ENCODE results near the gene TRIM68. TPM values are rescaled to one million over a fixed set of nuclear protein-coding genes. Genes with fewer than 3 reads are reported as not detected.

TRIM68 gene
- total RNA-seq, 6 donors from 2014 or later, result 8.7 to 21.6 (median 13.1) TPM

DNA sequence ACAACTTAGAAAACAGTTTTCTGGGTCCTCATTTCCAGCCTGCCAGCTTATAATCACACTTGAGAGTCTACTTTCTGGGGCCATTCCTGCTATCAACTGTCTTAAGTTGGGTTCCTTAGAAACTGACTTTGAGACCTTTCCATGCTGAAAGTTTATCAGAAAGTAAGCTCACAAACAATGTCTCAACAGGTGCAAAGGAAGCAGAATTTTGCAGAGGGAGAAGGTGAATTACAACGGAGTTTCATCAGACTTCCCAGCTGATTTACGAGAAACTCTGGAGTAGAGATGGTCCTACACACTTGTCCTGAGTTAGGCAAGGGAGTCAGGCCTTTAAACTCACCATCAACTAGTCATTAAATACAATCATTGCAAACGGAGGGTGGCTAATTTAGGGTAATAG lies 31.2 kb downstream of the TRIM68 start:
- Histone ChIP-seq H3K27me3 (no peaks in the 10 kb centered on the region), H3K9me3 (no peaks in the 10 kb centered on the region), H3K36me3 (no peaks in the 10 kb centered on the region), H3K4me1 (no peaks in the 10 kb centered on the region), H3K4me3 (no peak overlapping the region), H3K27ac (no peak overlapping the region)
- 61 to 78% methylated on average over 3 of the region's 3 CpGs for WGBS, 2 donors
- TF ChIP-seq POLR2AphosphoS5 (IDR thresholded peaks at IDR 0.05) (no peak), EP300 (IDR thresholded peaks at IDR 0.05) (no peak), POLR2A (IDR thresholded peaks at IDR 0.05) (no peak)
- TF ChIP-seq, protein P1, sequence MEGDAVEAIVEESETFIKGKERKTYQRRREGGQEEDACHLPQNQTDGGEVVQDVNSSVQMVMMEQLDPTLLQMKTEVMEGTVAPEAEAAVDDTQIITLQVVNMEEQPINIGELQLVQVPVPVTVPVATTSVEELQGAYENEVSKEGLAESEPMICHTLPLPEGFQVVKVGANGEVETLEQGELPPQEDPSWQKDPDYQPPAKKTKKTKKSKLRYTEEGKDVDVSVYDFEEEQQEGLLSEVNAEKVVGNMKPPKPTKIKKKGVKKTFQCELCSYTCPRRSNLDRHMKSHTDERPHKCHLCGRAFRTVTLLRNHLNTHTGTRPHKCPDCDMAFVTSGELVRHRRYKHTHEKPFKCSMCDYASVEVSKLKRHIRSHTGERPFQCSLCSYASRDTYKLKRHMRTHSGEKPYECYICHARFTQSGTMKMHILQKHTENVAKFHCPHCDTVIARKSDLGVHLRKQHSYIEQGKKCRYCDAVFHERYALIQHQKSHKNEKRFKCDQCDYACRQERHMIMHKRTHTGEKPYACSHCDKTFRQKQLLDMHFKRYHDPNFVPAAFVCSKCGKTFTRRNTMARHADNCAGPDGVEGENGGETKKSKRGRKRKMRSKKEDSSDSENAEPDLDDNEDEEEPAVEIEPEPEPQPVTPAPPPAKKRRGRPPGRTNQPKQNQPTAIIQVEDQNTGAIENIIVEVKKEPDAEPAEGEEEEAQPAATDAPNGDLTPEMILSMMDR (IDR thresholded peaks at IDR 0.05), result no peak
- ATAC-seq (ENCODE audit: low FRiP score in 2 of 2) (no peak), DNase-seq (no peak)

- ATAC-seq (ENCODE audit: low FRiP score in 2 of 2) (no peak), DNase-seq (peak in 1 of 2 donors; percentile 35)
- no peak for TF ChIP-seq POLR2A (IDR thresholded peaks at IDR 0.05)
- no peak for TF ChIP-seq EP300 (IDR thresholded peaks at IDR 0.05)
- no peak for TF ChIP-seq POLR2AphosphoS5 (IDR thresholded peaks at IDR 0.05)
- TF ChIP-seq, protein P1 (IDR thresholded peaks at IDR 0.05), result no peak
- 91% methylated on average over 18 of the region's 18 CpGs for WGBS, 2 donors
- Histone ChIP-seq H3K4me3 (no peak overlapping the region), H3K4me1 (no peaks in the 10 kb centered on the region), H3K36me3 (no peaks in the 10 kb centered on the region), H3K27me3 (no peaks in the 10 kb centered on the region), H3K27ac (no peak overlapping the region), H3K9me3 (peaks cover 0 to under 1% (median 0%) of the 10 kb centered on the region in 4 donors)
Observed at GRCh38 chr11:4569075-4569474, 39.0 kb downstream of the TRIM68 start.

DNA sequence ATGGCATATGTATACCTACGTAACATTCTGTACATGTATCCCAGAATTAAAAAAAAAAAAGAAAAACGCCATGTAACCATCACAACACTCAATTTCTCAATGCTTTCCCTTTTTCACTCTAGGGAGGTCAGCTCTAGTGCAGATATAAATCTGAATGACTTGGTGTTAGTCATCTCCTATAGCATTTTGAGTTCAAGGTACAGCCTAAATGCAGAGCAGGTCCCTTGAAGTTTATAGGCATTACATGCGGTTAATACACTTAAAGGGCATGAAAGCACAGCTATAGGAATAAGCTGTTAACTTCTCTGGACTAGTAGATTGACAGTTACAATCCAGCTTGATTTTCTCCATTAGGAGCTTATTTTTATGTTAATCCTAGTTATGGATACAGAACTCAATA lies 42.7 kb downstream of the TRIM68 start:
- WGBS, 2 donors, result 91 to 94% methylated on average over 3 of the region's 3 CpGs
- ATAC-seq (ENCODE audit: low FRiP score in 2 of 2) (no peak), DNase-seq (no peak)
- H3K4me3 ChIP-seq, result no peak overlapping the region
- peaks cover 0 to 4% (median 0%) of the 10 kb centered on the region in 4 donors for H3K9me3 ChIP-seq
- TF ChIP-seq POLR2A (IDR thresholded peaks at IDR 0.05) (no peak), POLR2AphosphoS5 (IDR thresholded peaks at IDR 0.05) (no peak), EP300 (IDR thresholded peaks at IDR 0.05) (no peak)
- TF ChIP-seq, protein P1 (IDR thresholded peaks at IDR 0.05), result no peak
- peaks cover 0 to 1% (median 0%) of the 10 kb centered on the region in 4 donors for H3K4me1 ChIP-seq
- H3K36me3 ChIP-seq, result no peaks in the 10 kb centered on the region
- no peak overlapping the region for H3K27ac ChIP-seq
- no peaks in the 10 kb centered on the region for H3K27me3 ChIP-seq

- Histone ChIP-seq H3K4me3 (no peak overlapping the region), H3K4me1 (peaks cover 0 to 10% (median 3%) of the 10 kb centered on the region in 4 donors), H3K9me3 (peaks cover 0 to 4% (median 0%) of the 10 kb centered on the region in 4 donors), H3K36me3 (no peaks in the 10 kb centered on the region), H3K27me3 (no peaks in the 10 kb centered on the region), H3K27ac (peak overlapping the region in 1 of 4 donors; percentile 28)
- 52 to 88% methylated on average over 1 of the region's 1 CpG for WGBS, 2 donors
- ATAC-seq (ENCODE audit: low FRiP score in 2 of 2) (no peak), DNase-seq (no peak)
- TF ChIP-seq, protein P1 (IDR thresholded peaks at IDR 0.05), result no peak
- TF ChIP-seq EP300 (IDR thresholded peaks at IDR 0.05), result no peak
- no peak for TF ChIP-seq POLR2A (IDR thresholded peaks at IDR 0.05)
- TF ChIP-seq POLR2AphosphoS5 (IDR thresholded peaks at IDR 0.05), result no peak
Observed at GRCh38 chr11:4560467-4560866, 47.6 kb downstream of the TRIM68 start.
